KBM-7 (cell line): ENCODE measurements around the gene VOPP1.
"Not testable (repeated sequence)": the region's sequence is repeated elsewhere in the genome, so short reads cannot be mapped to it uniquely, and the experiment has no call there.

Source experiments
- DNase-seq: peaks from one replicate; pipeline ENCODE4 v3.0.0-alpha.2; 2015
- in situ Hi-C: fragments of 300-500 bp; cut with MboI; formaldehyde crosslinking; loops from 2 replicates; pipeline ENCODE4 v1.14.3; 2020; ENCODE audit warnings: low sequenced_read_pairs, low pct_unique_long_range_greater_than_20kb, mixed read lengths

VOPP1 gene, protein sequence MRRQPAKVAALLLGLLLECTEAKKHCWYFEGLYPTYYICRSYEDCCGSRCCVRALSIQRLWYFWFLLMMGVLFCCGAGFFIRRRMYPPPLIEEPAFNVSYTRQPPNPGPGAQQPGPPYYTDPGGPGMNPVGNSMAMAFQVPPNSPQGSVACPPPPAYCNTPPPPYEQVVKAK

DNA sequence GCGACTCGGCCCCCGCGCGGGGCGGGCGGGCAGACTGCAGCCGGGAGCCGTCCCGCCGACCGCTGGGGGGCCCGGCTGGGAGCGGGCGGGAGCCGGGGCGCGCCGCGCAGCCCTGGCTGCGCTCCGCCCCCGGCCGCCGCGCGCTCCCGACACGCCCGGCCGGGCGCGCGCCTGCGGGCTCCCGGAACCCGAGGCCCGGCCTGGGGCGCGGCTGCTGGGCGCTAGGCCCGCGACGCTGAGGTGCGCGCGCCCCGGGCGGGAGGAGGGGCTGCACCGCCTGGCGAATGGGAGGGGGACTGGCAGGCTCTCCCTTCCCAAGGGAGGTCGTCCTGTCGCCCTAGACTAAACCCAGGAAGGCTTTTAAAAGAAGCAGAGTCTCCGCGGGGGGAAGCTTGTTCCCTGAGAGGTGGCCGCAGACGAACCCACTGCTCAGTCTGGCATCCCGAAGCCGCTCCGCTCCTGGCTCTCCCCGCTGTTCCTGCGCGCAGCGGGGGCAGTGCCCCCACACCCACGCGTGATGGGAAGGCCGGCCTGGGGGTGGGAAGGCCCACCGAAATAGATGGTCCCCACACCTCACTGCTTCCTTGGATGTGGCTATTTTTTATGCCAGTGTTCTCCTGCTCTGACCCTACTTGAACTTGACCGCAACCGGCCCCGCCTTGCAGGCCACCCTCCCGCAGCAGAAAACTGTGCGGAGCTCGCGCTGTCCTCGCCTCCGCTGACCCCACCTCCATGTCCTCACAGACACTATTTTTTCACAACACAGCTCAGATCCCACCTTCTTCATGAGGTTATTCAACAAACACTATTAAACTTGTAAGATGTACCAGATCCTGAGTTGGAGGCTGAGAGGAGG lies at the start of gene VOPP1:
Gene VOPP1 (minus strand): TSS at position 125 of the 856 bp plus-strand sequence. CDS start 178 bp downstream, outside the sequence.
- in situ Hi-C loops, result no loop called here
- DNase-seq, result peak; percentile 59

DNA sequence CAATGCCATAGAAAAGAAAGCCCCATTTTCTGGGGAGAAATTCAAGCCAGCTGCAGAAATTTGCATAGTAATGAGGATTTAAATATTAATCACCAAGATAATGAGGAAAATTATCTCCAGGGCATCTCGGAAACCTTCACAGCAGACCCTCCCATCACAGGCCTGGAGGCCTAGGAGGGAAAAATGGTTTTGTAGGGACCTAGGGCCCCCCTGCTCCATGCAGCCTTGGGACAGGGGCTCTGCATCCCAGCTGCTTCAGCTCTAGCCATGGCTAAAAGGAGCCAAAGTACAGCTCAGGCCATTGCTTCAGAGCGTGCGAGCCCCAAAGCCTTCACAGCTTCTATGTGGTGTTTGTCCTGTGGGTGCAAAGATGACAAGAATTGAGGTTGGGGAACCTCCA lies 46.6 kb upstream of the VOPP1 start:
- DNase-seq, result no peak
- in situ Hi-C loops, result no loop called here

DNA sequence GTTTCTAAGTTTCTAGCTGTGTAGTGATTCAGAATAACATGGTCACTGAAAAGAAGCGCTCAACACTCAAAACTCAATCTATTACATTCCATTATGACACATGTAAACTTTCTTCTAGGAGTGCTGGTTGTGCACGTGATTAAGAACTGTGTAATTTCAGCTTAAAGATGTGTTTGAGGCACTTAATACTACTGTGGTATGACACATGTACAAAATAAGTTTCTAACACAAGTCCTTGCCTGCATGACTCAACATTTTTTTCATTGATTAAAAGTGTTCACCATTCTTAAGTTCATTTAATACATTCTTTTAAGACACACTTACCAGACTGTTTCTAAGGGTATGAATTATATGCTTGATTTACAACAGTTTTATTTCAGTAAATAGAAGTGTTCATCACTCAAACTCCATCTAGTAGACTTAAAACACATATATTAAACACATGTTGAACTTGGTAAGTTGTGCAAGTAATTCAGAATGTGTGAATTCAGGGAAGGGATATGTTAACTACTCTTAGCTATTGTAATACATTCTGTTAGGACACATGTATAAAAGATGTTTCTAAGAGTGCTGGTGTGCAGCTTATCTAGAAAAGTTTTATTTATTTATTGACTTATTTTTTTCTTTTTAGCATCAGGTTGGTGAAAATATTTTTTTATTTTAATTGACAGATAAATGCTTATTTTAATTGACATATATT lies 42.2 kb upstream of the VOPP1 start:
- in situ Hi-C loops, DNase-seq: not testable (repeated sequence)

DNA sequence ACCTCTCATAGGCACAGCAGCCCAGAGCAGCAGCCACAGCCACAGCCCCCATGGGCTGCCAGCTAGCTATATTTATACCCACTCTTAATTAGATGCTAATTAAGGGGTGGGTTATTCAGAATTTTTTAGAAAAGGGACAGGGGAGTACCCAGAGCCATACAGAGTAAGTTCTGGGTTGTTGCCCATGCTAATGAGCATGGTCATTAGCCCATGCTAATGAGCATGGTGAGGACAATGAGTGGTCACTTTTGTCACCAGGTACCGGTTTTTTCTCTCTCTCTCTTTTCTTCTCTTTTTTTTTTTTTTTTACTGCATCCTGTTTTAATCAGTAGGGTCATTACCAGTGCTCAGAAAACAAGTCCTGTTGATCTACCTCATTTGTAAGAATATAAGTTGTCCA lies 37.4 kb upstream of the VOPP1 start:
- DNase-seq, in situ Hi-C loops: not testable (repeated sequence)

DNA sequence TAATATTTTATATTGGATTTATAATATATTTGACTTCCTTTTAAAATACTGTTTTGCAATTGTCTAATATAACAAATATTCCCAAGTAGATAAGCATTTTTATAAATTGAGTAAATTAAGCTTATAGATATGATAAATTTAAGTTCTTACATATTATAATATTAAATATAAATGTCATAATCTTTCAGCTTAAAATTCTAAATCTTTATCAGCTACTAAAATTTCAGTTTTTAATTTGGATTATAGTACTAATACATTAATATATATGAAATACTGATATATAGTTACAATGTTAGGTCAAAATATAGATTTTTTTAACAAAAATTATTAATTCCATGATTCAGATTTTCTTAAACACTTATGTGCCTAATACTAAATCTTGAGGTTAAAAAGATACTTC lies 33.4 kb upstream of the VOPP1 start:
- in situ Hi-C loops, DNase-seq: not testable (repeated sequence)

DNA sequence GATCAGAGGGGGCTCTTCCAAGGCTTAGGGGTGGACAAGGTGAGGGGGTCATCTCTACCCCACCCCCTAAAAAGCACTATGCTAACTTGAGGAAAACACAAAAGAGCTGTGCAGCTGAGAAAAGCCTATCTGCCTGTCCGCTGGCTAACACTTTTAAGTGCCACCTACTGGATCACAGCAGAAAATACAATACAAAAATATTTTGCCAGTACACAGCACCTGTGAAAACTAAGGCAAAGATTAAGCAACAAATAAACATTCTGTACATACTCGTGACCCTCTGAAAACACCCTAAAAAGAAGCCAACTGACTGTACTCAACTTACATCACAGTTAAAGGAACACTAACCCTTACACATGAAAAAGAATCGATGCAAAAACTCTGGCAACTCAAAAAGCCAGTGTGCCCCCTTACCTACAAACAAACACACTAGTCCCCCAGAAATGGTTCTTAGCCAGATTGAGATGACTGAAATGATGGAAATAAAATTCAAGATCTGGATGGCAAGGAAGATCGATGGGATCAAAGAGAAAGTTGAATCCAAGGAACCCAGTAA lies 25.7 kb upstream of the VOPP1 start:
- DNase-seq, in situ Hi-C loops: not testable (repeated sequence)

DNA sequence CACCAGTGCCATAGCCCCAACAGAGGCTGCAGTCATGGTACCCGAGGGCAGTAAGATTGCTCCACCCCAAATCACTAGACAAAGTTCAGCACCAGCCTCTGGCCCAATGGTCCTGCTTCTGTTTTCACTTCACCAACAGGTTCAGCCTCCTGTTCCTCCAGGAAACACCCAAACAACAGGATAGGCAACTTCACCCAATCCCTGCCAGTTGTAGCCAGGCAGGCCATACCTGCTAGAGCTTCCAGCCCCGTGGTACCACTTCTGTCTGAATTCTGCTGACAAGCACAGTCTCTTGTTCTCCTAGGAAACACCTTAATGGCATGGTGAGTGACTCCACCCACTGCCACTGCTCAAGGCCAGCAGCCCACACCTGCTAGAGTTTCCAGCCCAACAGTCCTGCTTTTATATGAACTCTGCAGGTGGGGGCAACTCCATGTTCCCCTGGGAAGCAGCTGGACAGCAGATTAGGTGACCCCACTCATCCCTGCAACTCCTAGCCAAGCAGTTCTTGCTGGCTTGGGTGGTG lies 25.0 kb upstream of the VOPP1 start:
- DNase-seq, in situ Hi-C loops: not testable (repeated sequence)

DNA sequence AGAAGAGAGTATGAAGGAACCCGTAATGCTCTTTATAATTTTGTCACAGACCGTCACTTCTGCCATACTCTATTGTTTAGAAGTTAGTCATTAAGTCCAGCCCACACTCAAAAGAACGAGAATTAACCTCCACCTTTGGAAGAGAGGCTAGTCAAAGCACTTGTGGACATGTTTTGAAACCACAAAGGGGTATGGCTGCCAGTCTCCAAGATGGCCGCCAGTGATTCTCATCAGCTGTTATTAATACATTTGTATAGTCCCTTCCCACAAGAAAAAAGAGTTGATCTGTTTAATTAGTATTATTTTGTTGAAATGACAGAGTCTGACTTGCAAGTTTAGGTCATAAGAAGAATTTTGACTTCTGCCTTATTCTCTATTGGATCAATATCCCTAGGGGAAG lies 23.2 kb upstream of the VOPP1 start:
- no peak for DNase-seq
- in situ Hi-C loops, result no loop called here

DNA sequence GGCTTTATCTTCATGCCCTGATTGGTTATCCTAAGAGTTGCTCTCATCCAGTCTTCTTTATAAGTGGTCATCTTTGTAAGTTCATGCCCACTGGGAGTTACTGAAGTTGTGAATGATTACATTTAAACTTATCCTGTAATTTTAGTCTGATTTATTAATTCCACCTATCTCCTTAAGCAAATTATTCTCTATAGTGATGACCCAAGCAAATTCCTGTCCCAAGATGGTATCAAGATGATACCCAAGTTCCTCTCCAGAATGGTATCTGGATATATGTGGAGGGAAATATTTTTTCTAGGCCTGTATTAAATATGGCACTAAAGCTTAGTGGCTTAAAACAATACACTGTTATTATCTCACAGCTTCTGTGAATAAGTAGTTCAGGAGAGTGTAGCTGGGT lies 22.6 kb upstream of the VOPP1 start:
- in situ Hi-C loops, result no loop called here
- DNase-seq, result no peak

DNA sequence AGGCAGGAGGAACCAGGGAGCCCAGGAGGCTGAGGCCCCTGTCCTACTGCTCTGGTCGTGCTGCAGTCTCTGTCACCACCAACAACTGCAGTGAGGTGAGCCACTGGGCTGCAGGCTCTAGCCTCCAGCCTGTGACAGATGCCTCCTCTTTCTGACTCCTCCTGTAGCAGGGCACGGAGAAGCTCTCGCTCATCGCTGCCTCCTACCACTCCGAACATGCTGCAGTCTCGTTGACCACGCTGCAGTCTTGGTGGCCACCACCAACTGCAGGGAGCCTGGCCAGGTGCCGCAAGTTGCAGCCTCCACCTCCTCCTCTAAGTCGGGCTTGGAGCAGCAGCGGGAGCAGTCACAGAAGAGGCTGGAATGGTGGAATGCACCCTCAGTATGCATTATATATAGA lies 22.1 kb upstream of the VOPP1 start:
- no peak for DNase-seq
- in situ Hi-C loops, result no loop called here

DNA sequence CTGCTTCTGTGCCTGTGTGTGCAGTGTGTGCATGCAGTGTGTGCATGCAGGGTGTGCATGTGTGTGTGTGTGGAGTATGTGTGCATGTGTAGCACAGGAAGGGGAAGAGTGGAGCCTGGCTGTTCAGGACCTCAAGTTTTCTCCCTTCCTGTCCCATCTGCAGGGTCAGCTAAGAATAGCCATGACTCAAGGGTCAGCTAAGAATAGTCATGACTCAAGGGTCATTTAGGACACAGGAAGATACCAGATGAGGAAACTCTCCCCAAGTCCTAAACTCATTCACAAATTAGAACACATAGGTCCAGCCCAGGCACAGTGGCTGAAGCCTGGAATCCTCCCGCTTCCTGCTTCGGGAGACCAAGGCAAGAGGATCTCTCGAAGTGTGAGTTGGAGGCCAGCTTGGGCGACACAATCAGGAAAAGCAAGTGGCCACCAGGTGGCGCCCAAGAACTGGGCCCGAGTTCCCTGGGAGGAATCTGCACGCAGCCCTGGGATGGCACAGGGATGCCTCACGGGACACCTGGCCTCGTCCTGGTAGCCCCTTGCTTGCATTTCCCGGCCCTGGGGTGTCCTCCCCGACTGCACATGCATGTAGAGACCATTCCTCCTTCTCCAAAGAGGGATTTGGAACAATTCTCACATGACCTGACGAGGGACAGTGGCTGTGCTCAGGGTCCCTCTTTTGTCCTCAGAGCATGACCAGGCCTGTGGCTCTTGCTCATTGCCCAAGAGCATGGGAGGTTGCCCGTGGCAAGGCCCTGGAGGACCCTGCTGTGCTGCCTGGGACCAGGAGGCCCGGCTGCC lies 21.4 kb upstream of the VOPP1 start:
- in situ Hi-C loops, result no loop called here
- peak; percentile 59 for DNase-seq

DNA sequence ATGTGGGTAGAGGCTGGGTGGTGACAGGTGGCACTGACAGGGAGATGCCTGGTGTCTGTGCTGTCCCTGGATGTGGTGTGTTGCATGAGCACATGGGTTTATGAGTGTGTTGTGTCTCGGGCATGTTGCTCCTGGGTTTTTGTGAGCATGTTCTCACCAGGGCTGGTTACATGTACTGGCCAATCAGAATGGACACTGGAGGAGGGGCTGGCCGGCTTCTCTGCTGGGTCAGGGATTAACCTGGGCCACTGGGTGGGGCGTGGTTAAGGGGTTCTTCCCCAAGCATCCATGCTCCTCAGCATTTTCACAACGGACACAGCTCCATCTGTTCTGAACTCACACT lies 20.8 kb upstream of the VOPP1 start:
- in situ Hi-C loops, result no loop called here
- DNase-seq, result no peak

DNA sequence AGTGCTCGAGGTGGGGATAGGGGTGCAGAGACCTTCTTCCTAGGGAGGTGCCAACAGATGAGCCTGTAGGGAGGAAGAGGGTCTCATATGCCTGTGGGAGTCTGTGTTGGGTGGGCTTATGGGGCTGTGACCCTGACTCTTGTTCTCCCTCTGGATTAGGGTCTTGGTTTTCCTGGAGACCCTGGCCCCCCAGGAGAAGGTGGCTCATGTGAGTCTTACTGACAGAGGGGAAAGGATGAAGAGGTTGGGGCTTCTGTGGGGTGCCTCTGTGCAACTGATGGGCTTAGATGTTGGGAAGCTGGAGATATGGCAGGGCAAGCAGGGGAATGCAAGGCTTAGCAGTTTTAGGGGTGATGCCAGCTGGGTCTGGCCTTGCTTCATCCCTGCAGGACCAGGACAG lies 20.2 kb upstream of the VOPP1 start:
- in situ Hi-C loops, result no loop called here
- no peak for DNase-seq

DNA sequence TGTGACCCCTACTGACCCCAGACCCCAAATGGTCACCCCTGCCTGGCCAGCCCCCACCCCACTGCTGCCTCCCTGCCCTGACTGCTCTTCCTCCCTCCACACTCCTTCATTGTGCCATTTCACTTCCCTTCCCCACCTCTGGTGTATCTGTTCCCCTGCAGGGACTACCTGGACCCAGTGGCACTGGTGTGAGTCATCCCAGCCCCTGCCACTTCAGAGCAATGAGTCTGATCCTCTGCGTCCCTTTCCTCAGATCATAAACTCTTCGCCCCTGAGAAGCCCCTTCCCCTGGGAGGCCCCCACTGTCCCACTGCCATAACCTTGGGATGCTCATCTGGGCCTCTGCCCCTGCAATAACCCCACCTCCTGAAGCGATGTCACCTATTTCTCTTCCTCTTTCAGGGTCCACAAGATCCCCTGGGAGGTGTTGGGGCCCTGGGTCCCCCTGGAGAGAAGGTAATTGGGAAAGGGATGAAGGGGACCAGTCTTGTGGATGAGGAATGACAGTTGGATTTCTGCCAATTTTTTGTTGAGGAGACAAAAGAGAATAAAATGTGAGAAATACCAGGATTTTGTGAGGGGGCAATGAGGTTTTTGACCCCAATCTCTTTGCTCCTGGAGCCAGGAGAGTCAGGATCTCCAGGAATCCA lies 19.1 kb upstream of the VOPP1 start:
- in situ Hi-C loops, result no loop called here
- DNase-seq, result no peak

DNA sequence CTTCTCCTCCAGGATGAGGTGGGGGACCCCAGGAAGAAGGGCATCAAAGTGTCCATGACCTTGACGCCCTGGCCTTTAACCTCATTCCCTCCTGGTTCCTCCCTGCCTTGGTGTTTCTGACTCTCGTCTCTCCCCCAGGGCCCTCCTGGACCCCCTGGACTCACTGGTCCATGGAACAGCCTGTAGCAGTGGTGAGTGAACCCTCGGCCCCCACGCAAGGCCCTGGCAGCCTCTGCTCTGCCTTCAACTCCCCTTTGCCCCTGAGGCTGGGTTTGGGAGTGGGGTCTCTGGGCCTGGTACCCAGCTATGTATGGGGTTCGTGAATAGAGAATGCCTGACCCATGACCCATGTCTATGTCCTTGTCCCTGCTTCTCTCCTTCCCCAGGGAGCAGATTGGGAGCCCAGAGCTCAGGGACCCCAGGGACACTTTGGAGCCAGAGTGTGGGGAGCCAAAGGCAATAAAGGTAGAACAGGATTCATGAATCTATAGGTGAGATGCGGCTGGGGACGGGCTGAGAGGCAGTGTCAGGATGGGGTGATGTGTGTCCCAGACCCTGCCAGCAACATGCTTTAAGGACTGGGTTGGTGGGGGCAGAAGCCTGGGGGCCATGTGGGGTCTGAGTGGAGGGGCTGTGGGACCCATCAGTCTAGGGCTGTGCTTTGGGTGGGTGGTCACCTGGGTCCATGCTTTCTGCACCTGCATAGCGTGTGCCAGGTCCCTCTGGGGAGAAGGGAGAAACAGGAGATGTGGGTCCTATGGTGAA lies 18.4 kb upstream of the VOPP1 start:
- in situ Hi-C loops, result no loop called here
- no peak for DNase-seq

DNA sequence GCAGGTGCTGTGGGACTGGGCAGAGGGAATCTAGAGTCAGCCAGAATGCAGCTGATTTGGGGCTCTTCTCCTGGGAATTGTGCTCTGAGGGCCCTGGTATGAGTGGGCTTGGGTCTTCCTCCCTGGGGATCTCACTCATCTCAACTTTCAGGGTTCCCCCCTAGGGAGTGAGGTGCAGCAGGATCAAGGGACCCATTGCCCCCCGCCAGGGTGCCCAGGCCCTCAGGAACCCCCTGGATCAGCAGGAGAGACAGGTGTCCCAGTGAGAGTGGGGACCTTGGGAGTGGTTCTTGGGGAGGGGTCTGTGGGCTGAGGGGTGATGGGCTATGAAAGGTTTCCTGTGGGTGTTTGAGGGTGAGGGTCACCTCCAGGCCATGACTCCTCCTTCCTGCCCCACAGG lies 17.6 kb upstream of the VOPP1 start:
- in situ Hi-C loops, result no loop called here
- DNase-seq, result no peak

DNA sequence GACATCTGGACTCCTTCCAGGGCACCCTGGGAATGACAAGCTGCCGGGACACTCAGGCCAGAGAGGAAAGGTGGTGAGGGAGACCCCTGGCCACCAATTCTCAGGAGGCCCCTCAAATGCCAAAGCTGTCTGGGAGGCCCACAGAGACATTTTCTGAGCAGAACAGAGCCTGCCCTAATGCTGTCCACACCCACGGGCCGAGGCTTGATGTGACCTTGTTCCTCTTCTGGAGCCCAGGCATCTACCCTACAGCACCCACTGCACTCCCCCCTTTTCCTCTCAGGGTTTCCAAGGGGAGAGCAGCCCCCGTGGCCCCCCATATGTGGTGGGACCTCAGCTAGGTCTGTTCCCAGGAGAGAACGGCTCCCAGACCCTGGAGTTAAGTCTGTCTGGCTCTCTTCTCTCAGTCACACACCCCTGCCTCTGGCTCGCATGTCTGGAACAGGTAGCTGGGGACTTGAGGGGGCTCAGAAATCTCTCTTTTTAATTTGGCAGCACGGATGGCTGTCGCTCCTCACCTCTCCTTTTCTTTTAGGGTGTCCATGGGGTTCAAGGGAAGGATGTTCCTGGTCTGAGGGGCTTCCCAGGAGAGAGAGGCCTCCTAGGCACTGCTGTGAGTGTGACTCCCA lies 16.8 kb upstream of the VOPP1 start:
- in situ Hi-C loops, result no loop called here

DNA sequence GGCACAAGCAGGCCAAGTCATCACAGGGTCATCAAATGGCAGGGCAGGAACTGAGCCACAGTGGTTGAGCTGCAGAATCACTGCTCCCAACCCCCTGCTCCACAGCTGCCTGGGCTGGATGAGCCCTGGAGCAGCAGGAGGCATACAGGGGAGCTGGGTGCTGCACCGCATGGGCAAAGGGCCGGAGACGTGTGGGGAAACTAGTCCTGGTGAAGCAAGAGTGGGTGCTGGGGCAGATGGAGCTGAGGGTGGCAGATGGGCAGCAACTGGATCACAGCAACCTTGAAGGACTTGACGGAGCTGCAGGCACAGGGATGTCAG lies 16.0 kb upstream of the VOPP1 start:
- in situ Hi-C loops, result no loop called here

More for the DNA sequence above, 16.8 kb upstream of the VOPP1 start:
- no peak for DNase-seq

More for the DNA sequence above, 16.0 kb upstream of the VOPP1 start:
- DNase-seq, result no peak
